Measurements from ENCODE around the gene TGFBR1.

The TGFBR1 gene

GRCh38 chr9:99143655-99144054 lies 38.7 kb downstream of the TGFBR1 start:
- Histone ChIP-seq H3K27me3 (ENCODE audit: insufficient read depth, low read length) (no peaks in the 10 kb centered on the region), H3K9me3 (ENCODE audit: insufficient read depth, low read depth, low read length) (no peaks in the 10 kb centered on the region), H3K27ac (ENCODE audit: low read length) (no peak overlapping the region), H3K4me1 (ENCODE audit: insufficient read depth, low read length) (no peaks in the 10 kb centered on the region), H3K36me3 (ENCODE audit: insufficient read depth, low read depth, low read length) (peaks cover 84% of the 10 kb centered on the region), H3K9ac (ENCODE audit: low read depth, low read length) (no peak overlapping the region), H3K4me3 (ENCODE audit: low read length) (no peak overlapping the region)

GRCh38 chr9:99144966-99145365 lies 40.1 kb downstream of the TGFBR1 start:
- H3K36me3 ChIP-seq (ENCODE audit: insufficient read depth, low read depth, low read length), result peaks cover 89% of the 10 kb centered on the region
- no peaks in the 10 kb centered on the region for H3K27me3 ChIP-seq (ENCODE audit: insufficient read depth, low read length)
- H3K4me3 ChIP-seq (ENCODE audit: low read length), result no peak overlapping the region
- H3K4me1 ChIP-seq (ENCODE audit: insufficient read depth, low read length), result peaks cover 10% of the 10 kb centered on the region
- H3K9ac ChIP-seq (ENCODE audit: low read depth, low read length), result no peak overlapping the region
- H3K9me3 ChIP-seq (ENCODE audit: insufficient read depth, low read depth, low read length), result no peaks in the 10 kb centered on the region
- no peak overlapping the region for H3K27ac ChIP-seq (ENCODE audit: low read length)

GRCh38 chr9:99146574-99146973 lies 41.7 kb downstream of the TGFBR1 start:
- Histone ChIP-seq H3K9ac (ENCODE audit: low read depth, low read length) (no peak overlapping the region), H3K4me1 (ENCODE audit: insufficient read depth, low read length) (peaks cover 10% of the 10 kb centered on the region), H3K27me3 (ENCODE audit: insufficient read depth, low read length) (no peaks in the 10 kb centered on the region), H3K27ac (ENCODE audit: low read length) (no peak overlapping the region), H3K4me3 (ENCODE audit: low read length) (no peak overlapping the region), H3K36me3 (ENCODE audit: insufficient read depth, low read depth, low read length) (peaks cover 88% of the 10 kb centered on the region), H3K9me3 (ENCODE audit: insufficient read depth, low read depth, low read length) (no peaks in the 10 kb centered on the region)

GRCh38 chr9:99147177-99147576 lies 42.3 kb downstream of the TGFBR1 start:
- Histone ChIP-seq H3K9ac (ENCODE audit: low read depth, low read length) (no peak overlapping the region), H3K27ac (ENCODE audit: low read length) (no peak overlapping the region), H3K4me3 (ENCODE audit: low read length) (no peak overlapping the region), H3K27me3 (ENCODE audit: insufficient read depth, low read length) (no peaks in the 10 kb centered on the region), H3K9me3 (ENCODE audit: insufficient read depth, low read depth, low read length) (no peaks in the 10 kb centered on the region), H3K4me1 (ENCODE audit: insufficient read depth, low read length) (peaks cover 10% of the 10 kb centered on the region), H3K36me3 (ENCODE audit: insufficient read depth, low read depth, low read length) (peaks cover 88% of the 10 kb centered on the region)

GRCh38 chr9:99150451-99151171 lies 45.7 kb downstream of the TGFBR1 start:
- peaks cover 60% of the 10 kb centered on the region for H3K36me3 ChIP-seq (ENCODE audit: insufficient read depth, low read depth, low read length)
- H3K9ac ChIP-seq (ENCODE audit: low read depth, low read length), result no peak overlapping the region
- H3K4me3 ChIP-seq (ENCODE audit: low read length), result no peak overlapping the region
- H3K27me3 ChIP-seq (ENCODE audit: insufficient read depth, low read length), result no peaks in the 10 kb centered on the region
- H3K4me1 ChIP-seq (ENCODE audit: insufficient read depth, low read length), result peaks cover 10% of the 10 kb centered on the region
- no peak overlapping the region for H3K27ac ChIP-seq (ENCODE audit: low read length)
- H3K9me3 ChIP-seq (ENCODE audit: insufficient read depth, low read depth, low read length), result no peaks in the 10 kb centered on the region

GRCh38 chr9:99154356-99154755 lies 49.4 kb downstream of the TGFBR1 start:
- Histone ChIP-seq H3K27ac (ENCODE audit: low read length) (no peak overlapping the region), H3K9me3 (ENCODE audit: insufficient read depth, low read depth, low read length) (no peaks in the 10 kb centered on the region), H3K27me3 (ENCODE audit: insufficient read depth, low read length) (no peaks in the 10 kb centered on the region), H3K4me3 (ENCODE audit: low read length) (no peak overlapping the region), H3K4me1 (ENCODE audit: insufficient read depth, low read length) (0 out of 2 replicates have a peak, but pooled peaks cover 5% of the 10 kb centered on the region), H3K36me3 (ENCODE audit: insufficient read depth, low read depth, low read length) (peaks cover 23% of the 10 kb centered on the region), H3K9ac (ENCODE audit: low read depth, low read length) (no peak overlapping the region)

GRCh38 chr9:99155736-99156135 lies 50.8 kb downstream of the TGFBR1 start:
- no peaks in the 10 kb centered on the region for H3K27me3 ChIP-seq (ENCODE audit: insufficient read depth, low read length)
- peaks cover 15% of the 10 kb centered on the region; the same call in 1 of the 2 replicates for H3K36me3 ChIP-seq (ENCODE audit: insufficient read depth, low read depth, low read length)
- no peak overlapping the region for H3K4me3 ChIP-seq (ENCODE audit: low read length)
- peaks cover 3% of the 10 kb centered on the region; the same call in 1 of the 2 replicates for H3K4me1 ChIP-seq (ENCODE audit: insufficient read depth, low read length)
- H3K9me3 ChIP-seq (ENCODE audit: insufficient read depth, low read depth, low read length), result no peaks in the 10 kb centered on the region
- no peak overlapping the region for H3K27ac ChIP-seq (ENCODE audit: low read length)
- H3K9ac ChIP-seq (ENCODE audit: low read depth, low read length), result no peak overlapping the region

- no peak overlapping the region for H3K9ac ChIP-seq (ENCODE audit: low read depth, low read length)
- H3K27ac ChIP-seq (ENCODE audit: low read length), result no peak overlapping the region
- H3K27me3 ChIP-seq (ENCODE audit: insufficient read depth, low read length), result no peaks in the 10 kb centered on the region
- no peaks in the 10 kb centered on the region for H3K36me3 ChIP-seq (ENCODE audit: insufficient read depth, low read depth, low read length)
- H3K4me1 ChIP-seq (ENCODE audit: insufficient read depth, low read length), result peaks cover 3% of the 10 kb centered on the region; the same call in 1 of the 2 replicates
- H3K4me3 ChIP-seq (ENCODE audit: low read length), result no peak overlapping the region
- H3K9me3 ChIP-seq (ENCODE audit: insufficient read depth, low read depth, low read length), result no peaks in the 10 kb centered on the region
These were observed 53.7 kb downstream of the TGFBR1 start for GRCh38 chr9:99158629-99159028.

GRCh38 chr9:99160173-99160572 lies 55.3 kb downstream of the TGFBR1 start:
- H3K4me3 ChIP-seq (ENCODE audit: low read length), result no peak overlapping the region
- H3K9ac ChIP-seq (ENCODE audit: low read depth, low read length), result no peak overlapping the region; the same call in 1 of the 2 replicates
- peaks cover 3% of the 10 kb centered on the region; the same call in 1 of the 2 replicates for H3K4me1 ChIP-seq (ENCODE audit: insufficient read depth, low read length)
- H3K36me3 ChIP-seq (ENCODE audit: insufficient read depth, low read depth, low read length), result no peaks in the 10 kb centered on the region
- H3K9me3 ChIP-seq (ENCODE audit: insufficient read depth, low read depth, low read length), result no peaks in the 10 kb centered on the region
- no peaks in the 10 kb centered on the region for H3K27me3 ChIP-seq (ENCODE audit: insufficient read depth, low read length)
- H3K27ac ChIP-seq (ENCODE audit: low read length), result peak overlapping the region; percentile 60

GRCh38 chr9:99162759-99163364 lies 57.9 kb downstream of the TGFBR1 start:
- H3K27ac ChIP-seq (ENCODE audit: low read length), result no peak overlapping the region
- no peaks in the 10 kb centered on the region for H3K9me3 ChIP-seq (ENCODE audit: insufficient read depth, low read depth, low read length)
- H3K9ac ChIP-seq (ENCODE audit: low read depth, low read length), result no peak overlapping the region
- peaks cover 3% of the 10 kb centered on the region; the same call in 1 of the 2 replicates for H3K4me1 ChIP-seq (ENCODE audit: insufficient read depth, low read length)
- no peaks in the 10 kb centered on the region for H3K36me3 ChIP-seq (ENCODE audit: insufficient read depth, low read depth, low read length)
- H3K27me3 ChIP-seq (ENCODE audit: insufficient read depth, low read length), result no peaks in the 10 kb centered on the region
- H3K4me3 ChIP-seq (ENCODE audit: low read length), result no peak overlapping the region

- Histone ChIP-seq H3K36me3 (ENCODE audit: insufficient read depth, low read depth, low read length) (no peaks in the 10 kb centered on the region), H3K27me3 (ENCODE audit: insufficient read depth, low read length) (no peaks in the 10 kb centered on the region; the same call in 1 of the 2 replicates), H3K9me3 (ENCODE audit: insufficient read depth, low read depth, low read length) (no peaks in the 10 kb centered on the region), H3K4me3 (ENCODE audit: low read length) (no peak overlapping the region), H3K4me1 (ENCODE audit: insufficient read depth, low read length) (peaks cover 20% of the 10 kb centered on the region), H3K9ac (ENCODE audit: low read depth, low read length) (no peak overlapping the region), H3K27ac (ENCODE audit: low read length) (no peak overlapping the region)
These were observed 61.2 kb downstream of the TGFBR1 start for GRCh38 chr9:99166149-99166548.

GRCh38 chr9:99167119-99167518 lies 62.2 kb downstream of the TGFBR1 start:
- H3K4me3 ChIP-seq (ENCODE audit: low read length), result no peak overlapping the region
- no peaks in the 10 kb centered on the region for H3K9me3 ChIP-seq (ENCODE audit: insufficient read depth, low read depth, low read length)
- H3K27ac ChIP-seq (ENCODE audit: low read length), result no peak overlapping the region
- no peaks in the 10 kb centered on the region; the same call in 1 of the 2 replicates for H3K27me3 ChIP-seq (ENCODE audit: insufficient read depth, low read length)
- no peak overlapping the region for H3K9ac ChIP-seq (ENCODE audit: low read depth, low read length)
- H3K36me3 ChIP-seq (ENCODE audit: insufficient read depth, low read depth, low read length), result no peaks in the 10 kb centered on the region
- peaks cover 23% of the 10 kb centered on the region for H3K4me1 ChIP-seq (ENCODE audit: insufficient read depth, low read length)
